Upper lobe of left lung (tissue), 6 donors: ENCODE data around the gene FYN. TPM values are rescaled to one million over a fixed set of nuclear protein-coding genes. Genes with fewer than 3 reads are reported as not detected.

Experiments used
- ATAC-seq, 2 donors: fragments of 200-7000 bp; cut with Tn5 transposase; one replicate each; pipeline ENCODE4 v1.9.1; 2022; ENCODE audit warnings: mild to moderate bottlenecking in 2 of 2, moderate library complexity in 2 of 2; ENCODE audit not compliant: low FRiP score in 2 of 2
- DNase-seq, 2 donors: peaks; one replicate each; pipeline ENCODE4 v3.0.0-alpha.2; 2019 to 2020
- H3K27ac ChIP-seq, 4 donors: fragments of 200-600 bp; sonication (generic); one replicate each; pipeline ENCODE4 v1.5.1; 2016 to 2019
- H3K27me3 ChIP-seq, 4 donors: fragments of 200-600 bp; sonication (generic); one replicate each; pipeline ENCODE4 v1.5.1; 2017 to 2019
- H3K36me3 ChIP-seq, 4 donors: fragments of 200-600 bp; sonication (generic); one replicate each; pipeline ENCODE4 v1.5.1; 2016 to 2019
- H3K4me1 ChIP-seq, 4 donors: fragments of 200-600 bp; sonication (generic); one replicate each; pipeline ENCODE4 v1.5.1; 2018 to 2019
- H3K4me3 ChIP-seq, 4 donors: fragments of 200-600 bp; sonication (generic); one replicate each; pipeline ENCODE4 v1.5.1; 2017 to 2019; ENCODE audit warnings: mild to moderate bottlenecking in 2 of 4, moderate library complexity in 1 of 4
- H3K9me3 ChIP-seq, 4 donors: fragments of 200-600 bp; sonication (generic); one replicate each; pipeline ENCODE4 v1.5.1; 2018 to 2019
- EP300 ChIP-seq, 4 donors: sonication (generic); formaldehyde crosslinking; IDR thresholded peaks; one replicate each; pipeline ENCODE4 v1.5.1; 2017; ENCODE audit warnings: antibody characterized with exemption in 4 of 4, control low read depth in 2 of 4
- POLR2A ChIP-seq, 4 donors: fragments of 450-650 bp; IDR thresholded peaks; one replicate each; pipeline ENCODE4 v1.5.1; 2016 to 2017; ENCODE audit warnings: antibody characterized with exemption in 4 of 4, mild to moderate bottlenecking in 2 of 4
- POLR2AphosphoS5 ChIP-seq, 2 donors: sonication (generic); formaldehyde crosslinking; IDR thresholded peaks; one replicate each; pipeline ENCODE4 v1.5.1; 2017; ENCODE audit warnings: antibody characterized with exemption in 2 of 2
- WGBS, 2 donors: methylation state at CpG; one replicate each; pipeline ENCODE4 v1.1.5; 2017 to 2018; 5-methylcytosine and 5-hydroxymethylcytosine counted together
- total RNA-seq, 6 donors: library from RNA; depleted of rRNA in 4 of 6; stranded (reverse); fragments of >200 nt in 4 of 6; gene quantifications; one replicate each; pipeline versions ENCODE4 v1.1.0 to v1.2.1, GENCODE V29; 2016 to 2021
- TF ChIP-seq, protein P1 (sequence below), 6 experiments: fragments of 450-650 bp in 4 of 6; fragments of 200-600 bp in 2 of 6; sonication (generic) in 2 of 6; IDR thresholded peaks; one replicate each; pipeline ENCODE4 v1.5.1; 2016 to 2019; ENCODE audit warnings: antibody characterized with exemption in 6 of 6
- donor health status: DM: no; HTN: no; CAD: no; lungs with moderate emphysema.
- donor health status: DM: no; HTN: yes; CAD: no; lungs with severe emphysema.

FYN gene
- total RNA-seq, 6 donors from 2014 or later: 69.1 to 181 (median 113) TPM

- H3K27ac ChIP-seq: no peak overlapping the region
- no peaks in the 10 kb centered on the region for H3K9me3 ChIP-seq
- DNase-seq: no peak
- no peaks in the 10 kb centered on the region for H3K36me3 ChIP-seq
- 74 to 96% methylated on average over 2 of the region's 2 CpGs for WGBS, 2 donors
- H3K27me3 ChIP-seq: no peaks in the 10 kb centered on the region
- peaks cover 3 to 29% (median 17%) of the 10 kb centered on the region in 4 donors for H3K4me1 ChIP-seq
- ATAC-seq: peak in 1 of 2 donors; percentile 30
- TF ChIP-seq EP300 (IDR thresholded peaks at IDR 0.05) (no peak), POLR2AphosphoS5 (IDR thresholded peaks at IDR 0.05) (no peak), POLR2A (IDR thresholded peaks at IDR 0.05) (no peak)
- TF ChIP-seq, protein P1, sequence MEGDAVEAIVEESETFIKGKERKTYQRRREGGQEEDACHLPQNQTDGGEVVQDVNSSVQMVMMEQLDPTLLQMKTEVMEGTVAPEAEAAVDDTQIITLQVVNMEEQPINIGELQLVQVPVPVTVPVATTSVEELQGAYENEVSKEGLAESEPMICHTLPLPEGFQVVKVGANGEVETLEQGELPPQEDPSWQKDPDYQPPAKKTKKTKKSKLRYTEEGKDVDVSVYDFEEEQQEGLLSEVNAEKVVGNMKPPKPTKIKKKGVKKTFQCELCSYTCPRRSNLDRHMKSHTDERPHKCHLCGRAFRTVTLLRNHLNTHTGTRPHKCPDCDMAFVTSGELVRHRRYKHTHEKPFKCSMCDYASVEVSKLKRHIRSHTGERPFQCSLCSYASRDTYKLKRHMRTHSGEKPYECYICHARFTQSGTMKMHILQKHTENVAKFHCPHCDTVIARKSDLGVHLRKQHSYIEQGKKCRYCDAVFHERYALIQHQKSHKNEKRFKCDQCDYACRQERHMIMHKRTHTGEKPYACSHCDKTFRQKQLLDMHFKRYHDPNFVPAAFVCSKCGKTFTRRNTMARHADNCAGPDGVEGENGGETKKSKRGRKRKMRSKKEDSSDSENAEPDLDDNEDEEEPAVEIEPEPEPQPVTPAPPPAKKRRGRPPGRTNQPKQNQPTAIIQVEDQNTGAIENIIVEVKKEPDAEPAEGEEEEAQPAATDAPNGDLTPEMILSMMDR (IDR thresholded peaks at IDR 0.05): no peak
- H3K4me3 ChIP-seq: no peak overlapping the region
Observed at GRCh38 chr6:111866857-111867256, 6.4 kb downstream of the FYN start.

DNA sequence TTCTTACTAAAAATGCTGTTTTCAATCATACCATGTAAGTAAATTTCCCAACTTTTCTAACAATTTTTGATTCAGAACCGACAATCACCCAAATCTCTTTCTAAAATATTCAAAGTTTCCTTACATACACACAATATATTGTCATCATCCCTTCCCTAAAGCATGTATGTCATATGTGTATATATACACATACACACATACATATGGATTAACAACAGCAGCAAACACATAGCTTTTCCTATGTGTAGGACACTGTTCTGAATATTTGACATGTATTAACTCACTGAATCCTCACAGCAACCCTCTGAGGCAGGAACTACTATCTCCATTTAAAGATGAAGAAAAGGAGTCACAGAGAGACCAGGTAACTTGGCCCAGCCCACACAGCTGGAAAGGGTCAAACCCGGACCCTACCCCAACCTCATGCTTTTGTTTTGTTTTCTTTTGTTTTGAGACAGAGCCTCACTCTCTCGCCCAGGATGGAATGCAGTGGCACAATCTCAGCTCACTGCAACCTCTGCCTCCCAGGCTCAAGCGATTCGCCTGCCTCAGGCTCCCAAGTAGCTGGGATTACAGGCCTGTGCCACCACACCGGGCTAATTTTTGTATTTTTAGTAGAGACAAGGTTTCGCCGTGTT is 7.2 kb downstream of the FYN start:
- TF ChIP-seq, protein P1 (IDR thresholded peaks at IDR 0.05): no peak
- TF ChIP-seq EP300 (IDR thresholded peaks at IDR 0.05): no peak
- TF ChIP-seq POLR2AphosphoS5 (IDR thresholded peaks at IDR 0.05): no peak
- no peak for TF ChIP-seq POLR2A (IDR thresholded peaks at IDR 0.05)
- Histone ChIP-seq H3K4me3 (no peak overlapping the region), H3K27me3 (no peaks in the 10 kb centered on the region), H3K36me3 (no peaks in the 10 kb centered on the region), H3K9me3 (no peaks in the 10 kb centered on the region), H3K27ac (no peak overlapping the region), H3K4me1 (peaks cover 3 to 29% (median 18%) of the 10 kb centered on the region in 4 donors)
- no peak for ATAC-seq
- no peak for DNase-seq
- WGBS, 2 donors: 84 to 94% methylated on average over 8 of the region's 8 CpGs

- Histone ChIP-seq H3K9me3 (no peaks in the 10 kb centered on the region), H3K27me3 (no peaks in the 10 kb centered on the region), H3K4me3 (no peak overlapping the region), H3K27ac (no peak overlapping the region), H3K36me3 (no peaks in the 10 kb centered on the region), H3K4me1 (peaks cover 3 to 22% (median 18%) of the 10 kb centered on the region in 4 donors)
- WGBS, 2 donors: 72 to 73% methylated on average over 6 of the region's 6 CpGs
- TF ChIP-seq POLR2AphosphoS5 (IDR thresholded peaks at IDR 0.05) (no peak), POLR2A (IDR thresholded peaks at IDR 0.05) (no peak), EP300 (IDR thresholded peaks at IDR 0.05) (no peak)
- TF ChIP-seq, protein P1 (IDR thresholded peaks at IDR 0.05): no peak
- DNase-seq (no peak), ATAC-seq (no peak)
Observed at GRCh38 chr6:111865049-111865585, 8.1 kb downstream of the FYN start.

GRCh38 chr6:111864138-111865048 is 8.9 kb downstream of the FYN start:
- peaks cover 0 to 19% (median 14%) of the 10 kb centered on the region in 4 donors for H3K4me1 ChIP-seq
- WGBS, 2 donors: 80 to 87% methylated on average over 6 of the region's 6 CpGs
- H3K27me3 ChIP-seq: no peaks in the 10 kb centered on the region
- no peaks in the 10 kb centered on the region for H3K9me3 ChIP-seq
- ATAC-seq: no peak
- H3K27ac ChIP-seq: no peak overlapping the region
- H3K36me3 ChIP-seq: no peaks in the 10 kb centered on the region
- no peak for DNase-seq
- no peak overlapping the region for H3K4me3 ChIP-seq
- TF ChIP-seq EP300 (IDR thresholded peaks at IDR 0.05) (no peak), POLR2AphosphoS5 (IDR thresholded peaks at IDR 0.05) (no peak), POLR2A (IDR thresholded peaks at IDR 0.05) (no peak)
- TF ChIP-seq, protein P1 (IDR thresholded peaks at IDR 0.05): no peak
